Stomach (tissue), 9 donors: Measurements from ENCODE around the gene EXOSC7. TPM values are rescaled to one million over a fixed set of nuclear protein-coding genes. Genes with fewer than 3 reads are reported as not detected.

Source experiments
- DNase-seq, 2 donors: peaks; one replicate each; pipeline versions ENCODE4 v3.0.0 to v3.0.0-alpha.2; 2013 to 2019
- H3K27ac ChIP-seq, 5 donors: fragments of 200-600 bp in 4 of 5; sonication (generic) in 4 of 5; one replicate each; pipeline ENCODE4 v1.5.1; 2013 to 2019; ENCODE audit warnings: mild to moderate bottlenecking in 1 of 5, moderate library complexity in 1 of 5
- H3K27me3 ChIP-seq, 3 donors: fragments of 200-600 bp; sonication (generic); one replicate each; pipeline ENCODE4 v1.5.1; 2017 to 2019; ENCODE audit warnings: mixed run types in 1 of 3
- H3K36me3 ChIP-seq, 4 donors: fragments of 200-600 bp; sonication (generic); 1 replicate in 3 of 4; 2 replicates in 1 of 4; pipeline ENCODE4 v1.5.1; 2016 to 2019
- H3K4me1 ChIP-seq, 4 donors: fragments of 200-600 bp; sonication (generic); one replicate each; pipeline ENCODE4 v1.5.1; 2016 to 2019
- H3K4me3 ChIP-seq, 4 donors: fragments of 200-600 bp; sonication (generic) in 3 of 4; one replicate each; pipeline ENCODE4 v1.5.1; 2016 to 2019; ENCODE audit warnings: mild to moderate bottlenecking in 1 of 4
- H3K9me3 ChIP-seq, 4 donors: fragments of 200-600 bp; sonication (generic); one replicate each; pipeline ENCODE4 v1.5.1; 2016 to 2019
- CTCF ChIP-seq, 7 experiments: fragments of 450-650 bp in 4 of 7; fragments of 200-600 bp in 3 of 7; sonication (generic) in 3 of 7; IDR thresholded peaks; one replicate each; pipeline ENCODE4 v1.5.1; 2016 to 2019; ENCODE audit warnings: antibody characterized with exemption in 7 of 7, control low read depth in 2 of 7, mild to moderate bottlenecking in 1 of 7
- EP300 ChIP-seq: sonication (generic); formaldehyde crosslinking; IDR thresholded peaks from one replicate; pipeline ENCODE4 v1.6.1; 2017; ENCODE audit warnings: antibody characterized with exemption
- POLR2A ChIP-seq, 4 donors: fragments of 450-650 bp; IDR thresholded peaks; one replicate each; pipeline ENCODE4 v1.6.1; 2016; ENCODE audit warnings: antibody characterized with exemption in 4 of 4, control low read depth in 2 of 4, mild to moderate bottlenecking in 1 of 4, moderate library complexity in 1 of 4
- POLR2AphosphoS5 ChIP-seq, 3 donors: sonication (generic); formaldehyde crosslinking; IDR thresholded peaks; one replicate each; pipeline ENCODE4 v1.6.1; 2016; ENCODE audit warnings: antibody characterized with exemption in 3 of 3
- WGBS, 5 donors: extraction: QIAGEN DNeasy Blood & Tissue Kit in 3 of 5; methylation state at CpG; one replicate each; pipeline versions ENCODE4 v1.1.5 to v1.1.7; 2013 to 2018; 5-methylcytosine and 5-hydroxymethylcytosine counted together
- intact Hi-C: fragments of 100-400 bp; cut with DNase I; formaldehyde crosslinking; loops from one replicate; pipeline ENCODE4 v1.15.1; 2023; ENCODE audit warnings: low total_unique reads
- polyA plus RNA-seq, 3 donors: library from polyadenylated mRNA; stranded (reverse); fragments of 200-250 nt; gene quantifications; one replicate each; pipeline ENCODE4 v1.2.3, GENCODE V29; 2013
- total RNA-seq, 5 donors: library from RNA; depleted of rRNA; stranded (reverse); fragments of >200 nt; gene quantifications; one replicate each; pipeline versions ENCODE4 v1.1.0 to v1.2.3, GENCODE V29; 2014 to 2016
- donor health status: healthy with polysubstance abuse.
- donor health status: Bipolar disorder and iron deficiency.
- donor health status: healthy.

Gene EXOSC7
- total and polyA plus RNA-seq, 8 donors: 29.5 to 57.4 (median 42.6) TPM

GRCh38 chr3:45054196-45054857 is 78.3 kb downstream of the EXOSC7 start:
- 70 to 83% (median 73%) methylated on average over 3 of the region's 3 CpGs for WGBS, 5 donors
- Histone ChIP-seq H3K27me3 (no peaks in the 10 kb centered on the region), H3K9me3 (no peaks in the 10 kb centered on the region), H3K4me3 (no peak overlapping the region), H3K4me1 (peaks cover 0 to 45% (median 13%) of the 10 kb centered on the region in 4 donors), H3K27ac (peak overlapping the region in 2 of 5 donors; percentile 63 to 69), H3K36me3 (no peaks in the 10 kb centered on the region)
- TF ChIP-seq POLR2A (IDR thresholded peaks at IDR 0.05) (no peak), POLR2AphosphoS5 (IDR thresholded peaks at IDR 0.05) (peak in 2 of 3 donors; percentile 30 to 32)
- DNase-seq: no peak
- intact Hi-C loops: no loop called here

- intact Hi-C loops: no loop called here
- Histone ChIP-seq H3K9me3 (no peaks in the 10 kb centered on the region), H3K27ac (peak overlapping the region in 2 of 5 donors; percentile 63 to 69), H3K4me1 (peaks cover 0 to 45% (median 13%) of the 10 kb centered on the region in 4 donors), H3K4me3 (no peak overlapping the region), H3K36me3 (no peaks in the 10 kb centered on the region), H3K27me3 (no peaks in the 10 kb centered on the region)
- WGBS, 5 donors: 41 to 53% (median 47%) methylated on average over 2 of the region's 2 CpGs
- DNase-seq: no peak
- TF ChIP-seq POLR2AphosphoS5 (IDR thresholded peaks at IDR 0.05) (peak in 1 of 3 donors; percentile 14), POLR2A (IDR thresholded peaks at IDR 0.05) (no peak), EP300 (no peak), CTCF (IDR thresholded peaks at IDR 0.05) (no peak)
Observed at GRCh38 chr3:45055032-45055410, 79.0 kb downstream of the EXOSC7 start.

- Histone ChIP-seq H3K36me3 (no peaks in the 10 kb centered on the region), H3K4me3 (no peak overlapping the region), H3K27ac (peak overlapping the region in 2 of 5 donors; percentile 63 to 69), H3K9me3 (no peaks in the 10 kb centered on the region), H3K27me3 (no peaks in the 10 kb centered on the region), H3K4me1 (peaks cover 0 to 45% (median 13%) of the 10 kb centered on the region in 4 donors)
- 69 to 78% (median 73%) methylated on average over 7 of the region's 7 CpGs for WGBS, 5 donors
- DNase-seq: peak in 1 of 2 donors; percentile 29
- intact Hi-C loops: no loop called here
- TF ChIP-seq POLR2AphosphoS5 (IDR thresholded peaks at IDR 0.05) (no peak), POLR2A (IDR thresholded peaks at IDR 0.05) (no peak), EP300 (no peak)
Observed at GRCh38 chr3:45055411-45056143, 79.5 kb downstream of the EXOSC7 start.

- intact Hi-C loops: no loop called here
- H3K36me3 ChIP-seq: no peaks in the 10 kb centered on the region
- TF ChIP-seq POLR2AphosphoS5 (IDR thresholded peaks at IDR 0.05) (no peak), EP300 (no peak), POLR2A (IDR thresholded peaks at IDR 0.05) (no peak), CTCF (IDR thresholded peaks at IDR 0.05) (no peak)
- H3K9me3 ChIP-seq: no peaks in the 10 kb centered on the region
- H3K27me3 ChIP-seq: no peaks in the 10 kb centered on the region
- peaks cover 5 to 48% (median 13%) of the 10 kb centered on the region in 4 donors for H3K4me1 ChIP-seq
- peak overlapping the region in 3 of 5 donors; percentile 35 to 63 (median 48) for H3K27ac ChIP-seq
- DNase-seq: no peak
- 56 to 76% (median 69%) methylated on average over 5 of the region's 5 CpGs for WGBS, 5 donors
- H3K4me3 ChIP-seq: no peak overlapping the region
Observed at GRCh38 chr3:45056608-45057301, 80.7 kb downstream of the EXOSC7 start.

- no peak overlapping the region for H3K4me3 ChIP-seq
- H3K27me3 ChIP-seq: no peaks in the 10 kb centered on the region
- no peaks in the 10 kb centered on the region for H3K36me3 ChIP-seq
- no peak for DNase-seq
- intact Hi-C loops: no loop called here
- H3K27ac ChIP-seq: peak overlapping the region in 2 of 5 donors; percentile 48 to 63
- TF ChIP-seq EP300 (no peak), POLR2A (IDR thresholded peaks at IDR 0.05) (no peak)
- peaks cover 5 to 56% (median 13%) of the 10 kb centered on the region in 4 donors for H3K4me1 ChIP-seq
- H3K9me3 ChIP-seq: no peaks in the 10 kb centered on the region
- 75 to 86% (median 75%) methylated on average over 3 of the region's 3 CpGs for whole genome bisulfite sequencing, 5 donors
Observed at GRCh38 chr3:45057557-45057956, 81.5 kb downstream of the EXOSC7 start.
